ENCODE results near the gene PC.

PC gene

GRCh38 chr11:66907751-66908630 lies 50.2 kb downstream of the PC start:
- DNase-seq, result no peak

GRCh38 chr11:66906061-66906733 lies 52.0 kb downstream of the PC start:
- DNase-seq, result peak; percentile 24

- no peak for DNase-seq
These were observed 52.6 kb downstream of the PC start for GRCh38 chr11:66905631-66906030.

GRCh38 chr11:66904981-66905521 lies 53.1 kb downstream of the PC start:
- no peak for DNase-seq

- DNase-seq, result no peak
These were observed 53.6 kb downstream of the PC start for GRCh38 chr11:66904561-66904960.

GRCh38 chr11:66904055-66904454 lies 54.1 kb downstream of the PC start:
- no peak for DNase-seq

- DNase-seq, result no peak
These were observed 55.6 kb downstream of the PC start for GRCh38 chr11:66902486-66903177.

GRCh38 chr11:66901964-66902390 lies 56.2 kb downstream of the PC start:
- no peak for DNase-seq

- DNase-seq, result no peak
These were observed 64.0 kb downstream of the PC start for GRCh38 chr11:66894141-66894540.

GRCh38 chr11:66892911-66893310 lies 65.3 kb downstream of the PC start:
- no peak for DNase-seq

DNA sequence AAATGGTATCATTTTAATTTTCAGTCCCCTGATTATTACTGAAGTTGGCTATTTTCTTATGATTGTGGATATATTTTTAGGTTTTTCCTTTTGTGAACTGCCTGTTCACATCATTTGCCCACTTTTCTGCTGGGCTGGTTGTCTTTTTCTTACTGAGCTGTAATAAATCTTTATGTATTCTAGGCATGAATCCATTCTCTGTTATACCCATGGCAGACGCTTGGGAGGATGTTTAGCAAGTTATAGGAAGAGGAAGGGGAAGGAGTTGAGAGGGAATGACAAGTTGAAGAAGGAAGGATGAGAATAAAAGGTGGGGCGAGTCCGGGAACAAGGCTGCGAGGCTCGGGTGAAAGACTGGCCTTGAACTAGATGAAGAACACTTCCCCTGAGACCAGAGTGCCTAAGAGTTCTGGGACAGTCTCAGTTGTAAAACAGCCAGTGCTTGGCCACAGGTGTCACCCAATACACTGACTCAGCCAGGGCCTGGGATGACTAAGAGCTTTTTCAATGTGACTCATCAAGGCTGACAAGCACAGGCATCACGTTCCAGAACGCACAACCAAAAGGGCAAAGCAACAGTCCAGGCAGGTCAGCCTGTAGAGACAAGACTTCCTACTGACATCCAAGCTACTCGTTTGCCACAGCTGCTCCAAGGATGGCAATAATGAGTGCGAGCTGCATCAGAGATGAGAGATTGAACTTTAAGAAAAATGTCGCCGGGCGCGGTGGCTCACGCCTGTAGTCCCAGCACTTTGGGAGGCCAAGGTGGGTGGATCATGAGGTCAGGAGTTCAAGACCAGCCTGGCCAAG lies 66.1 kb downstream of the PC start:
- no peak for DNase-seq

- no peak for DNase-seq
These were observed 68.2 kb downstream of the PC start for GRCh38 chr11:66889960-66890359.

DNA sequence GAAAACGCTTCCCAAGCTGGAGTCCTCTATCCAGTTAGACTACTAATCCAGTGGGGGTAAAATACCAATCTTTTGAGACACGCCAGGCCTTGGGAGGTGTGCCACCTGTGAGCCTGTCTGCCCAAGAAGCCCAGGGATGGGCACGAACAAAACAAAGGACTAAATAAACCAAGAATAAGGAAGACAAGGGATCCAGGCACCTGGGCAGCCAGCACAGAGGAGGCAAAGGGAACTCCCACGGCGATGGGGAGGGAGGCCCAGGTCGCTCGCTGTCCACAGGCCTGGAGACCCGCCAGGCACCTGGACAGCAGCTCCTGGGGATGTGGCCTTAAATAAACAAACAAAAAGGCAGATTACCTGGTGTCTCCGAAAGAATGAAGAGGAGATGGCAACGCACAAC lies 69.9 kb downstream of the PC start:
- DNase-seq, result no peak

GRCh38 chr11:66887526-66887925 lies 70.7 kb downstream of the PC start:
- DNase-seq, result no peak

GRCh38 chr11:66886671-66887221 lies 71.4 kb downstream of the PC start:
- DNase-seq, result no peak

DNA sequence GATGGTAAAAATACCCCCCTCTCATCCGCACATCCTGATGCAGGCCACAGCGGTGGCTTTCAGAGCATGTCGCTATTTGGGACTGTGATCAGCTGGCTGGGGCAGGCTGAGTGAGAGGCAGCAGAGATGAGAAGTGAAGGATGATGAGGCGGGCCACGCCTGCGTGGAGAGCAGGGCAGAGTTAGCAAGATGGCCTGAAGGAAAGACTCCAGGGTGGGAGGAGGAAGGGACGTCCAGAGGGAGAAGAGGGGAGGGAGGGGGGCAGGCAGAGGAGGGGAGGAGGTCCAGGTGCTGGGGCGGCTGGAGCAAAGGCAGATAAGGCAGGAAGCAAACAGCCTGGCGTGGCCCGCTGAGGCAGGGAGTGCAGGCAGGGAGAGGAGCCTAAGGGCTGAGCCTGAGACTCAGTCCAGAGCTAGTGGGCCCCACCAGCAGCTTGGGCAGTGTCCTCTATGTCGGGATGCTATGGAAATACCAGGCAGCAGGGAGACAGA lies 72.2 kb downstream of the PC start:
- DNase-seq, result no peak

GRCh38 chr11:66885469-66885868 lies 72.7 kb downstream of the PC start:
- no peak for DNase-seq

DNA sequence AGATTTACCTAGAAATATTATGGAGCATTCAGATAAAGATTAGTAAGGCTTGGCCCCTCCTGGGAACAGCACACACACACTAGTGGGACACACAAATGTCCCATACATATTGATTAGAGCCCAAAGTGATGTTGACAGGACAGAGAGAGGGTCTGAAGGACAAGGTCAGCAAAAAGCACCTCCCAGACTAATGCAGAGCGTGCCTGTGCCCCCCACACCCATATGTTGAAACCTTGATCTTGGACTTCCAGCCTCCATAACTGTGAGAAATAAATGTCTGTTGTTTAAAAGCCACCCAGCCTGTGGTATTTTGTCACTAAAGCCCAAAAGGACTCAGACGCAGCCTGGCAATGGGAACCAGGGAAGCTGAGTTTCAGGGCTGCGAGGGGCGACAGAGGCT lies 73.7 kb downstream of the PC start:
- DNase-seq, result no peak

- DNase-seq, result peak; percentile 87
These were observed 74.9 kb downstream of the PC start for GRCh38 chr11:66883016-66883965.

- peak; percentile 78 for DNase-seq
These were observed 75.6 kb downstream of the PC start for GRCh38 chr11:66882561-66883015.
